ENCODE measurements around the gene PCNX2.

The PCNX2 gene

GRCh38 chr1:232962761-232963745 lies 332.5 kb downstream of the PCNX2 start:
- CTCF ChIA-PET = interaction anchor here (0.5 to 1.1 kb wide), 4 partner anchors 10 to 492 kb away, joined by 3 to 4 read pairs (median 4); no protein-coding TSS in a partner anchor
- Histone ChIP-seq H3K9me3 (ENCODE audit: control insufficient read depth, insufficient read depth, low read depth, low read length) (peaks cover 5% of the 10 kb centered on the region), H3K4me3 (ENCODE audit: low read depth, low read length) (no peak overlapping the region), H3K36me3 (ENCODE audit: control insufficient read depth in 2 of 2, insufficient read depth in 1 of 2, low read length in 2 of 2) (peaks cover 25 to 60% of the 10 kb centered on the region in 2 experiments), H3K27ac (ENCODE audit: extremely low read depth, low read depth, low read length) (no peak overlapping the region), H3K4me1 (ENCODE audit: control insufficient read depth, insufficient read depth, low read length) (no peaks in the 10 kb centered on the region)
- POLR2A ChIA-PET = no interaction called here
- no peak for TF ChIP-seq ZFP41 (tag by site-specific recombination; IDR thresholded peaks at IDR 0.05; ENCODE audit: borderline replicate concordance)
- TF ChIP-seq ZNF292 (tag by site-specific recombination; IDR thresholded peaks at IDR 0.05; ENCODE audit: borderline replicate concordance, low read depth) = no peak
- no peak for TF ChIP-seq ZNF664 (tag by site-specific recombination; IDR thresholded peaks at IDR 0.05)
- TF ChIP-seq ZSCAN16 (tag by site-specific recombination; IDR thresholded peaks at IDR 0.05) = no peak
- no peak for TF ChIP-seq RBAK (tag by site-specific recombination; IDR thresholded peaks at IDR 0.05)
- TF ChIP-seq SP7 (tag by site-specific recombination; IDR thresholded peaks at IDR 0.05) = no peak
- no peak for TF ChIP-seq GLI2 (tag by site-specific recombination; IDR thresholded peaks at IDR 0.05; ENCODE audit: borderline replicate concordance, low read depth)
- no peak for TF ChIP-seq ZNF677 (tag by site-specific recombination; IDR thresholded peaks at IDR 0.05)

GRCh38 chr1:232958067-232958466 lies 337.5 kb downstream of the PCNX2 start:
- POLR2A ChIA-PET = no interaction called here
- Histone ChIP-seq H3K4me1 (ENCODE audit: control insufficient read depth, insufficient read depth, low read length) (no peaks in the 10 kb centered on the region), H3K27ac (ENCODE audit: extremely low read depth, low read depth, low read length) (no peak overlapping the region), H3K36me3 (ENCODE audit: control insufficient read depth in 2 of 2, insufficient read depth in 1 of 2, low read length in 2 of 2) (peaks cover 42 to 52% of the 10 kb centered on the region in 2 experiments), H3K9me3 (ENCODE audit: control insufficient read depth, insufficient read depth, low read depth, low read length) (peaks cover 7% of the 10 kb centered on the region), H3K4me3 (ENCODE audit: low read depth, low read length) (no peak overlapping the region)
- CTCF ChIA-PET = interaction anchor here (0.6 kb wide), 1 partner anchor 12 kb away, joined by 3 read pairs; no protein-coding TSS in a partner anchor
- TF ChIP-seq ZNF639 (tag by site-specific recombination; IDR thresholded peaks at IDR 0.05) (no peak), ZNF19 (tag by site-specific recombination; IDR thresholded peaks at IDR 0.05; ENCODE audit: low read depth) (no peak), ZNF138 (tag by site-specific recombination; IDR thresholded peaks at IDR 0.05; ENCODE audit: borderline replicate concordance) (no peak), ZBTB49 (tag by site-specific recombination; IDR thresholded peaks at IDR 0.05; ENCODE audit: low read depth) (no peak), ZBTB7A (tag by site-specific recombination; IDR thresholded peaks at IDR 0.05; ENCODE audit: low read depth) (no peak), GLI4 (tag by site-specific recombination; IDR thresholded peaks at IDR 0.05) (no peak), ZBTB21 (tag by site-specific recombination; IDR thresholded peaks at IDR 0.05) (no peak)

GRCh38 chr1:232956081-232956480 lies 339.4 kb downstream of the PCNX2 start:
- POLR2A ChIA-PET = interaction anchor here (0.7 kb wide), 2 partner anchors 163 to 306 kb away, joined by 4 to 9 read pairs; no protein-coding TSS in a partner anchor

More at GRCh38 chr1:232956081-232956480, 339.4 kb downstream of the PCNX2 start:
- TF ChIP-seq ZNF48 (tag by site-specific recombination; IDR thresholded peaks at IDR 0.05) = no peak
- TF ChIP-seq KLF16 (tag by site-specific recombination; IDR thresholded peaks at IDR 0.05) = no peak
- TF ChIP-seq ZNF16 (tag by site-specific recombination; IDR thresholded peaks at IDR 0.05; ENCODE audit: low read depth) = no peak
- TF ChIP-seq ZBTB10 (tag by site-specific recombination; IDR thresholded peaks at IDR 0.05) = no peak
- TF ChIP-seq KLF10 (tag by site-specific recombination; IDR thresholded peaks at IDR 0.05) = no peak
- TF ChIP-seq ZNF19 (tag by site-specific recombination; IDR thresholded peaks at IDR 0.05; ENCODE audit: low read depth) = no peak
- no peak for TF ChIP-seq YY1 (tag by site-specific recombination; IDR thresholded peaks at IDR 0.05)
- peaks cover 12% of the 10 kb centered on the region for H3K4me1 ChIP-seq (ENCODE audit: control insufficient read depth, insufficient read depth, low read length)
- no peak overlapping the region for H3K27ac ChIP-seq (ENCODE audit: extremely low read depth, low read depth, low read length)
- H3K36me3 ChIP-seq (ENCODE audit: control insufficient read depth in 2 of 2, insufficient read depth in 1 of 2, low read length in 2 of 2) = peaks cover 42 to 47% of the 10 kb centered on the region in 2 experiments
- H3K4me3 ChIP-seq (ENCODE audit: low read depth, low read length) = no peak overlapping the region
- H3K9me3 ChIP-seq (ENCODE audit: control insufficient read depth, insufficient read depth, low read depth, low read length) = peaks cover 7% of the 10 kb centered on the region
- CTCF ChIA-PET = no interaction called here
